Heart left ventricle (tissue), 16 donors: ENCODE data around the gene IFITM1. TPM values are rescaled to one million over a fixed set of nuclear protein-coding genes. Genes with fewer than 3 reads are reported as not detected.
A peak's percentile ranks its signal among the peaks of the same experiment; 100 is the strongest.

ENCODE experiments used
- ATAC-seq, 4 donors: fragments of 200-7000 bp; cut with Tn5 transposase; one replicate each; pipeline ENCODE4 v1.9.1; 2020 to 2022; ENCODE audit warnings: moderate library complexity in 4 of 4, mild to moderate bottlenecking in 3 of 4, moderate number of reproducible peaks in 1 of 4
- DNase-seq, 5 donors: peaks; one replicate each; pipeline ENCODE4 v3.0.0-alpha.2; 2020
- H3K27ac ChIP-seq, 12 donors: fragments of 200-600 bp; sonication (generic) in 4 of 12; one replicate each; pipeline versions ENCODE4 v1.5.0 to v1.8.0; 2016 to 2022; ENCODE audit warnings: mild to moderate bottlenecking in 2 of 12
- H3K27me3 ChIP-seq, 9 donors: fragments of 200-600 bp; sonication (generic) in 2 of 9; one replicate each; pipeline versions ENCODE4 v1.5.1 to v1.8.0; 2016 to 2022; ENCODE audit warnings: mild to moderate bottlenecking in 3 of 9
- H3K36me3 ChIP-seq, 9 donors: fragments of 200-600 bp; sonication (generic) in 2 of 9; one replicate each; pipeline versions ENCODE4 v1.5.0 to v1.8.0; 2018 to 2022; ENCODE audit warnings: mild to moderate bottlenecking in 2 of 9
- H3K4me1 ChIP-seq, 12 donors: fragments of 200-600 bp; sonication (generic) in 4 of 12; one replicate each; pipeline versions ENCODE4 v1.5.0 to v1.8.0; 2016 to 2022; ENCODE audit warnings: mild to moderate bottlenecking in 3 of 12
- H3K4me3 ChIP-seq, 12 donors: fragments of 200-600 bp; sonication (generic) in 4 of 12; one replicate each; pipeline versions ENCODE4 v1.5.0 to v1.8.0; 2017 to 2022; ENCODE audit warnings: mild to moderate bottlenecking in 9 of 12, moderate library complexity in 4 of 12
- H3K9me3 ChIP-seq, 12 donors: fragments of 200-600 bp; sonication (generic) in 4 of 12; one replicate each; pipeline versions ENCODE4 v1.5.0 to v1.8.0; 2016 to 2022; ENCODE audit warnings: mild to moderate bottlenecking in 1 of 12
- CTCF ChIP-seq, 12 donors: fragments of 200-600 bp; sonication (generic) in 4 of 12; IDR thresholded peaks; one replicate each; pipeline versions ENCODE4 v1.5.0 to v1.8.0; 2018 to 2022; ENCODE audit warnings: antibody characterized with exemption in 12 of 12, mild to moderate bottlenecking in 5 of 12
- POLR2A ChIP-seq, 2 donors: fragments of 450-650 bp; IDR thresholded peaks; one replicate each; pipeline ENCODE4 v1.6.1; 2017; ENCODE audit warnings: antibody characterized with exemption in 2 of 2, mild to moderate bottlenecking in 2 of 2, moderate library complexity in 2 of 2
- WGBS, 4 donors: extraction: QIAGEN DNeasy Blood & Tissue Kit in 2 of 4; methylation state at CpG; one replicate each; pipeline versions ENCODE4 v1.1.5 to v1.1.7; 2013 to 2018; 5-methylcytosine and 5-hydroxymethylcytosine counted together
- intact Hi-C, 10 donors: fragments of 100-400 bp; cut with DNase I; formaldehyde crosslinking; loops; one replicate each; pipeline versions ENCODE4 v1.11.1 to v1.14.2; 2022
- polyA plus RNA-seq, 2 donors: library from polyadenylated mRNA; stranded (reverse); fragments of 200-250 nt; gene quantifications; one replicate each; pipeline ENCODE4 v1.2.3, GENCODE V29; 2013
- total RNA-seq, 9 donors: library from RNA; depleted of rRNA in 2 of 9; stranded (reverse); fragments of >200 nt in 2 of 9; fragmentation: NEBNext Ultra II Directional in 3 of 9; extraction: Animal tissue kit (Norgen Biotek cat#: 25700) in 3 of 9; gene quantifications; one replicate each; pipeline versions ENCODE4 v1.1.0 to v1.2.4, GENCODE V29; 2016 to 2023
- donor health status: ischemic (EF 13 %, LVEDD 7.1; RV severe dilation, severe dysfunction).
- donor health status: healthy with polysubstance abuse.
- donor health status: DM: no; HTN: yes; CAD: no.
- donor health status: DM: no; HTN: no; CAD: no.
- donor health status: ischemic (EF 25% LVEDD 6.9; RV normal size, moderate dysfunction).
- donor health status: ischemic (EF 25% LVEDD 5.7; RV mildly dilated, moderate dysfunction).
- donor health status: healthy.
- donor health status: DM: yes; HTN: yes; CAD: no.
- donor health status: ischemic (EF 35%, LVEDD 5.7; RV mildly dilated, moderate dysfunction).
- donor health status: nonischemic (EF 11% LVEDD 7.7; RV severe dilation, severe dysfunction).
- donor health status: DM: yes; HTN: yes; CAD: no.
- donor health status: PGD.
- donor health status: ischemic (EF 29% LVEDD 5.4; RV normal size, mild dysfunction).
- donor health status: nonischemic (EF 23%, LVEDD 6.1; RV moderate dilation, normal function).

The IFITM1 gene
- total and polyA plus RNA-seq, 11 donors = 61.3 to 278 (median 132) TPM

- no peaks in the 10 kb centered on the region for H3K9me3 ChIP-seq
- H3K27me3 ChIP-seq = peaks cover 4 to 47% (median 17%) of the 10 kb centered on the region in 9 donors
- H3K36me3 ChIP-seq = peaks cover 0 to 6% (median 0%) of the 10 kb centered on the region in 9 donors
- DNase-seq (peak in 3 of 5 donors; percentile 53 to 65 (median 56)), ATAC-seq (peak in 3 of 4 donors; percentile 43 to 61 (median 51))
- 54 to 66% (median 57%) methylated on average over 25 to 26 of the region's 26 CpGs for WGBS, 4 donors
- no peak overlapping the region for H3K4me3 ChIP-seq
- intact Hi-C loops = loop anchor here in 1 of 10 donors (2.0 to 10.0 kb wide), 2 partner anchors 45 to 93 kb away; partner anchors contain the start of genes BET1L and RIC8A
- TF ChIP-seq POLR2A (IDR thresholded peaks at IDR 0.05) (no peak), CTCF (IDR thresholded peaks at IDR 0.05) (no peak)
- peaks cover 0 to 18% (median 0%) of the 10 kb centered on the region in 12 donors for H3K4me1 ChIP-seq
- H3K27ac ChIP-seq = no peak overlapping the region
Observed at GRCh38 chr11:297586-298405, 16.0 kb upstream of the IFITM1 start.

GRCh38 chr11:298406-299065 is 15.3 kb upstream of the IFITM1 start:
- Histone ChIP-seq H3K36me3 (peaks cover 0 to 4% (median 0%) of the 10 kb centered on the region in 9 donors), H3K4me3 (no peak overlapping the region), H3K27me3 (peaks cover 4 to 47% (median 17%) of the 10 kb centered on the region in 9 donors), H3K4me1 (peaks cover 0 to 18% (median 0%) of the 10 kb centered on the region in 12 donors), H3K27ac (no peak overlapping the region), H3K9me3 (no peaks in the 10 kb centered on the region)
- DNase-seq (peak in 2 of 5 donors; percentile 14 to 51), ATAC-seq (no peak)
- TF ChIP-seq CTCF (IDR thresholded peaks at IDR 0.05) = no peak
- TF ChIP-seq POLR2A (IDR thresholded peaks at IDR 0.05) = no peak
- WGBS, 4 donors = 59 to 76% (median 69%) methylated on average over 11 to 15 of the region's 15 CpGs
- intact Hi-C loops = loop anchor here in 1 of 10 donors (2.0 to 10.0 kb wide), 2 partner anchors 46 to 94 kb away; partner anchors contain the start of genes BET1L and RIC8A

- H3K27me3 ChIP-seq = peaks cover 4 to 47% (median 17%) of the 10 kb centered on the region in 9 donors
- no peak for ATAC-seq
- intact Hi-C loops = loop anchor here in 1 of 10 donors (2.0 to 10.0 kb wide), 2 partner anchors 46 to 94 kb away; partner anchors contain the start of genes BET1L and RIC8A
Observed at GRCh38 chr11:299081-299891, 14.6 kb upstream of the IFITM1 start, which contains the start of gene IFITM5. Gene IFITM5 (minus strand): TSS chr11:299526. CDS start chr11:299490, 36 bp downstream.

More at GRCh38 chr11:299081-299891, 14.6 kb upstream of the IFITM1 start, which contains the start of gene IFITM5:
- TF ChIP-seq CTCF (IDR thresholded peaks at IDR 0.05) (no peak), POLR2A (IDR thresholded peaks at IDR 0.05) (no peak)
- DNase-seq = peak in 3 of 5 donors; percentile 27 to 49 (median 31)
- Histone ChIP-seq H3K36me3 (no peaks in the 10 kb centered on the region), H3K27ac (no peak within 1 kb of the TSS), H3K4me3 (no peak within 1 kb of the TSS), H3K4me1 (peaks cover 0 to 18% (median 0%) of the 10 kb centered on the region in 12 donors), H3K9me3 (no peaks in the 10 kb centered on the region)
- WGBS, 4 donors = 57 to 69% (median 66%) methylated on average over 16 to 40 of the region's 40 CpGs
